Limb (tissue), 2 donors: ENCODE results near the gene SSR4.
"Not testable (repeated sequence)": the region's sequence is repeated elsewhere in the genome, so short reads cannot be mapped to it uniquely, and the experiment has no call there.

Experiments
- DNase-seq, 2 donors: peaks; one replicate each; pipeline ENCODE4 v3.0.0-alpha.2; 2016; ENCODE audit errors: extremely low spot score in 2 of 2

Gene SSR4

GRCh38 chrX:153794018-153794896 is at the start of gene SSR4, which contains the start of gene IDH3G:
Gene SSR4, plus strand, starts transcription at chrX:153794668. Its CDS starts 20 bp downstream, at chrX:153794688.
Gene IDH3G, minus strand, starts transcription at chrX:153794375. Its CDS starts 49 bp downstream, at chrX:153794326.
- peak; percentile 94 to 96 for DNase-seq

DNA sequence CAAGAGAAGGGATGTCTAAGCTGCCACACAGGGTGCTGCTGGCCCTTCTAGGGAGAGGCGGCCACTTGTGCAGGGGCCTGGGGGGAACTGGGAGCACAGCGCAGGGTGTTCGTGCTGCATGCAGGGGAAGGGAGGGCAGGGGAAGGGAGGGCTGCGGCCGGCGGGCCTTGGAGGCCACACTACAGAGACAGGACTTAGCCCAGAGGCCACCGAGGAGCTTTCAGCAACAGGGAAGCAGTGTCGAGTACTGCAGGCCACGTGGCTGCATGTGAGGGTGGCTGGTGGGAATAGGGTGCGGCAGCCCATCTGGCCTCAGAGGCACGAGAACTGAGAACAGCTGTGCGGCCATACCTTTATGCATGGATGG is 49.4 kb upstream of the SSR4 start:
- not testable (repeated sequence) for DNase-seq

- DNase-seq: no peak
These were observed 48.1 kb upstream of the SSR4 start for GRCh38 chrX:153746359-153746758.

- DNase-seq: not testable (repeated sequence)
These were observed 47.5 kb upstream of the SSR4 start for GRCh38 chrX:153746991-153747390.

GRCh38 chrX:153749017-153749416 is 45.5 kb upstream of the SSR4 start:
- not testable (repeated sequence) for DNase-seq

DNA sequence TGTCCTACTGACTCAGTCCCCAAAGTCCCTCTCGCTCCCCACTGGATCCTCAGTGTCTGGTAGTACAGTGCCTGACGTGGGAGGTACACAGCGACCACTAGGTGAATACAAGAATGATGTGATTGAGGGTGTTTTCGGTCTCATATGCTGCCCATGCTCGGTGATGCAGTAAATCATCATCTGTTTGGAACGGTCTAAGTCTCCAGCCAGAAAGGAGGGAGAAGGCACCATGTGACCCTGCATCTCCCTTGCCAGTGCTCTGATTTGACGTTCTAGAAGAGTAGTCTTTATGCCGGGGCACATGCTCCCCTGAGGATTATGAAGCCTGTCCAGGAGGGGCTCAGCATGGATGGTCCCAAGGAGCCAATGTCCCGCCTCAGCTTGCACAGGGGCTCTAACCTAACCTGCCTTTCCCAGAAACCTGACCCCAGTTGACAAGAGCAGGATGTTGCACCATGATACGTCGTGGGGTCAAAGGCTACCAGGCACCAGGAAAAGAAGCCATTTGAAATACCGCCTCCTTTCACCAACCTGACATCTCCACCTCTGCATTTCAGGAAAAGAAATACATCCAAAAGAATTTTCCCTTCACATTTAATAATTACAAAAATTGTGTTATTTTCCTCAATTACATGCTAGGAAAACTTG is 44.2 kb upstream of the SSR4 start:
- no peak for DNase-seq

- no peak for DNase-seq
These were observed 39.3 kb upstream of the SSR4 start for GRCh38 chrX:153755136-153755535.

GRCh38 chrX:153761863-153762262 is 32.6 kb upstream of the SSR4 start:
- DNase-seq: no peak

DNA sequence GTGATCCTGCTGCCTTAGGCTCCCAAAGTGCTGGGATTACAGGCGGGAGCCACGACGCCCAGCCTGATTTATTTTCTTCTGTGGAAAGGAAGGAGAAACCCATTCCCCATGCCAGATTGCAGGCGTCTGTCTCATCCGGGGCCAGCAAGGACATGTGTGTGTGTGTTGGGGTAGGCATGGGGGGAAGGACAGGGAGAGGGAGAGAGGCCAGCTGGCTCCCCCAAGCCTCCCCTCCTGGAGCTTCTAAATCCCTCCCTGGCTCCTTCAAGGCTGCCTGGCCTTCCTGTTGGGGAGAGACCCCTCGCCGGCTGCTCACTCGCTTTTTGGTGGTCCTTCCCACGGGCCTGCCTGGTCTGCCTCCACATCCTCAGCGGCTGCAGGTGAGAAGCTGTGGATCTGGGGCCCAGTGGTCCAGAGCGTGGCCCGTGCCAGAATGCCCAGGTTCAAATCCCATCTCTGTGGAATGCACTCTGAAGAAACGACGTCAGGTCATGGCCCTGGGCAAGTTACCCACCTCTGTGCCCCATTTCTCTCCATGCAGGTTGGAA is 31.8 kb upstream of the SSR4 start:
- DNase-seq: no peak

GRCh38 chrX:153763298-153763932 is 31.1 kb upstream of the SSR4 start:
- no peak for DNase-seq

DNA sequence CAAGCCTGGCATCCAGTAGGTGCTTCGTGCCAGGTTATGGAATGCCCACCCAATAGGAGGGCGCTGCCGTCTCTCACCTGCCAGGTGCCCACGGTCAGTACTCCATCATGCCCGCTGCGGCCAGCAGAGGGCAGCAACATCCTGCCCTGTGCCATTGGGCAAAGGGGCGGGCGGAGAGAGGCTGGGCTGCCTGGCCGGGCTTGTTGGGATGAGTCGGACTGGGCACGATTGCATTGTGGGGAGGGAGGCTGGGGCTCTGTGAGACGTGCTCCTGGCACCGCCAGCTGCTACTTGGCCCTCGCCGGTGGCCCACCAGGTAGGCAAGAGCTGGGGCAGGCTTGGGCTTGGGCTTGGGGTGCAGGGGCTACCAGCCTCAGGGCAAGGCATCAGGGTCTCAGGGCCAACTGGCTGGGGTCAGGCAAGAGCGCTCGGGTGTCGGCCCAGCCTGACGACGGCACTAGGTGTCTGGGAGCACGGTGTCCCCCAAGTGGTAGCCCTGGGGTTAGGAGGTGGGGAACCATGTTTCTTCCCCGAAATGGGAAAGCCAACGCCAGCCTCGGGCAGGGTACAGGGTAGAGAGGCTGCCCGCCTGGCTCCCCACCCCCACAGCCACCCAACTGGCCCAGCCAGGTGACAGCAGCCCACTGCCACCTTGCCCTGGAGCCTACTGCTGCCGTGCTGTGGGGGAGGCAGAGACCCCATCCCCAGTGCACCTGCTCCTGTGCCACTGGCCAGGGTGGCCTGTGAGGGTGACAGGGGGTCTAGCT is 30.3 kb upstream of the SSR4 start, which contains the start of gene PLXNB3:
PLXNB3 (plus strand) TSS at position 261 of the 767 bp plus-strand sequence. CDS start 1,287 bp downstream, outside the sequence.
- peak; percentile 44 to 74 for DNase-seq

GRCh38 chrX:153764786-153765137 is 29.7 kb upstream of the SSR4 start:
- DNase-seq: no peak

DNA sequence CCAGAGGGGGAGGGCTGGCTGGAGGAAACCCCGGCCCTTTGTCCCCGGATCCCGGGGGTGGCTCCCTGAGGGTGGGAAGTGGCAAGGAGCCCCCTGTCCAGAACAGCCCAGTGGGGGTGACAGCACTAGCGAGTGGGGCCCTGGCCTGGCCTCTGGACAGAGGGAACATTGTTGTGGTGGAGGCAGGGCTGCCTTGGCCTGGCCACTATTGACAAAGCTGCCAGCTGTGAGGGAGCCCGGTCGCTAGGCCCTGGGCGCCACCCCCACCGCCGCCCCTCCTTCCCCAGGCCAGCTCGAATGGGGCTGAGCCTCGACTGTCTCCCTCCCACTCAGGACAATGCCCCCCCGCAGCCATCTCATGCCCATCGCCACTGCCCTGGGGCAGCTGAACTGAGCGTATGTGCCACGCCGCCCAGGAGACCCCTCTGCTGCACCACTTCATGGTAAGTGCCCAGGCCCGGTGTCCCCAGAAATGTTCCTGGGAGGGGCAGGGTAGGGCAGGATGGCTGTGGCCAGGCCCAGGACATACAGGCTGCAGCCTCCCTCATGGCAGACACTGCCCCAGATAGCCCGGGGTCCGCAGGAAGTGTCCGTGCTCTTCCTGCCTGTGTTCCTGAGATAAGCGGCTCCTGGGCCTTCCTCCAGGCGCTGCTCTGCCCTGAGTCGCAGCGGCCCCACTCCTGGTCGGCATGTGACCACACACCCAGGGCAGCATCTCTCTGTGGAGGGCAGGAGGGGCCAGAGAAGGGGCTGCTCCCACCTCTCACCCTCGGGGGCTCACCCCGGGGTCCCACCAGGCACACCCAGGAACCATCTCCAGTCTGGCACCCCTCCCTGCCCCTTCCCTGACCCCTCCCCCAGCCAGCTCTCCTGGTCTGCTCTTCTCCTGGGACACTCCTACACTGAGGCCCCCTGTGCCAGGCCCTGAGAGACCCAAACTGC is 29.1 kb upstream of the SSR4 start:
- DNase-seq: no peak

DNA sequence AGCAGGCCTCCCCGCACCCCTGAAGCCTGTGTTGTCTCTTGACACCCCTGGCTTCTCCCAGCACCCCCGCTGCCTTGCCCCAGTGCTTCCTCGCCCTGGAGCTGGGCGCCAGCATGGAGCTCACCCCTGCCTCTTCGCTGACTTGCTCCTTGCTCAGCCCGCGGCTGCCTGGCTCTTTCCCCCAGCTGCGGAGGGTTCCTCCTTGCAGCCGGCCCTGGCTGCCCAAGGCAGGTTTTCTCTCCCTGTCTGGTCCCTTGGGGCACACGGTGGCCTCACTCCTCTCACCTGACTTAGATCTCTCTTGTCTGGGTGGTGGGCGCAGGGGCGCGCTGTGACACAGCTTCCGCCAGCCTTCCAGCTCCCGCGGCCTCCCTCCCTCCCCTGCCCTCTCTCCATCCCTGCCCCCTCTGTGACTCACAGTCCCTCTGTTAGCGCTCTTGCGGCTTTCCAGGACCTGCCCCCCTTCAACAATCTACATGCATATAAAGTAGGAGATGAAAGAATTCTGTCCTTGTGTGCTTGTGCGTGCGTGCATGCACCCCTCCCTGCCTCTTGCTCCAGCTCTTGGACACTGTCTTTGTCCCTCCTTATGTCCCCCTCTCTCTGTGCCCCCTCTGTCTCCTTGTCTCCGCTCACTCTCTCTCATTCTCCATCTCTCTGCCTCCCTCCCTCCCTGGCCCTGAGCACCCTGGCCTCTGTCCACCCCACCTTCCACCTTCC is 28.2 kb upstream of the SSR4 start:
- peak in 1 of 2 donors; percentile 5 for DNase-seq

DNA sequence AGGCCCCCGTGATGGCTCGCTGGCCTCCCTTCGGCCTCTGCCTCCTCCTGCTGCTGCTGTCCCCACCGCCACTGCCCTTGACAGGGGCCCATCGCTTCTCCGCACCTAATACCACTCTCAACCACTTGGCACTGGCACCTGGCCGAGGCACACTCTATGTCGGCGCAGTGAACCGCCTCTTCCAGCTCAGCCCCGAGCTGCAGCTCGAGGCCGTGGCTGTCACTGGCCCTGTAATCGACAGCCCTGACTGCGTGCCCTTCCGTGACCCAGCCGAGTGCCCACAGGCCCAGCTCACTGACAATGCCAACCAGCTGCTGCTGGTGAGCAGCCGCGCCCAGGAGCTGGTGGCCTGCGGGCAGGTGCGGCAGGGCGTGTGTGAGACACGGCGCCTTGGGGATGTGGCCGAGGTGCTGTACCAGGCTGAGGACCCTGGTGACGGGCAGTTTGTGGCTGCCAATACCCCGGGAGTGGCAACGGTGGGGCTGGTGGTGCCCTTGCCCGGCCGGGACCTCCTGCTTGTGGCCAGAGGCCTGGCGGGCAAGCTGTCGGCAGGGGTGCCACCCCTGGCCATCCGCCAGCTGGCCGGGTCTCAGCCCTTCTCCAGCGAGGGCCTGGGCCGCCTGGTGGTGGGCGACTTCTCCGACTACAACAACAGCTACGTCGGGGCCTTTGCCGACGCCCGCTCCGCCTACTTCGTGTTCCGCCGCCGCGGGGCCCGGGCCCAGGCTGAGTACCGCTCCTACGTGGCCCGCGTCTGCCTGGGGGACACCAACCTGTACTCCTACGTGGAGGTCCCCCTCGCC is 27.4 kb upstream of the SSR4 start:
- no peak for DNase-seq

DNA sequence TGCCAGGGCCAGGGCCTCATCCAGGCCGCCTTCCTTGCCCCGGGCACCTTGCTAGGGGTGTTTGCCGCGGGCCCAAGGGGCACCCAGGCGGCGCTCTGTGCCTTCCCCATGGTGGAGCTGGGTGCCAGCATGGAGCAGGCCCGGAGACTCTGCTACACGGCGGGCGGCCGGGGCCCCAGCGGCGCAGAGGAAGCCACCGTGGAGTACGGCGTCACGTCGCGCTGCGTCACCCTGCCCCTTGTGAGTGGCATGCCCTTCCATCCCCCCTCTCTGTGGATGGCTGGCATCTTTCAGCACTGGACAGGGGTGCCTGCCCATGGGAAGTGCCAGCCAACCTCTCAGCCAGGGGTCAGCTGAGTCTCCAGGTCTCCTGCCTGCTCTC is 26.8 kb upstream of the SSR4 start:
- DNase-seq: no peak

- no peak for DNase-seq
These were observed 25.9 kb upstream of the SSR4 start for GRCh38 chrX:153768311-153769157.
